Lower leg skin (tissue), 4 donors: Measurements from ENCODE around the gene TRH. TPM values are rescaled to one million over a fixed set of nuclear protein-coding genes. Genes with fewer than 3 reads are reported as not detected.

ENCODE experiments used
- DNase-seq, 2 donors: peaks; one replicate each; pipeline ENCODE4 v3.0.0-alpha.2; 2019; ENCODE audit warnings: low spot score in 2 of 2
- H3K4me3 ChIP-seq: fragments of 200-600 bp; sonication (generic); 2 replicates; pipeline ENCODE4 v1.5.1; 2017; ENCODE audit warnings: mild to moderate bottlenecking, low read depth; ENCODE audit not compliant: poor library complexity, severe bottlenecking
- CTCF ChIP-seq, 3 donors: fragments of 450-650 bp; IDR thresholded peaks; one replicate each; pipeline ENCODE4 v1.5.1; 2016; ENCODE audit warnings: antibody characterized with exemption in 3 of 3, mild to moderate bottlenecking in 3 of 3, moderate library complexity in 2 of 3
- POLR2A ChIP-seq, 2 donors: fragments of 450-650 bp; IDR thresholded peaks; one replicate each; pipeline ENCODE4 v1.6.1; 2016 to 2017; ENCODE audit warnings: antibody characterized with exemption in 2 of 2, mild to moderate bottlenecking in 1 of 2, moderate library complexity in 1 of 2
- WGBS, 2 donors: methylation state at CpG; one replicate each; pipeline ENCODE4 v1.1.5; 2018; 5-methylcytosine and 5-hydroxymethylcytosine counted together
- intact Hi-C: fragments of 100-400 bp; cut with DNase I; formaldehyde crosslinking; loops from one replicate; pipeline ENCODE4 v1.15.0; 2023; ENCODE audit warnings: low total_unique reads
- total RNA-seq, 4 donors: library from RNA; depleted of rRNA; stranded (reverse); fragments of >200 nt; gene quantifications; one replicate each; pipeline ENCODE4 v1.1.0, GENCODE V29; 2016

The TRH gene
- total RNA-seq, 4 donors from 2014 or later: 0.30 TPM; not detected in 3

GRCh38 chr3:129944709-129945108 lies 29.8 kb upstream of the TRH start:
- no peak for DNase-seq
- intact Hi-C loops: no loop called here
- WGBS, 2 donors: 88 to 90% methylated on average over 7 of the region's 7 CpGs
- no peak for TF ChIP-seq CTCF (IDR thresholded peaks at IDR 0.05)
- no peak for TF ChIP-seq POLR2A (IDR thresholded peaks at IDR 0.05)
- no peak overlapping the region for H3K4me3 ChIP-seq

- intact Hi-C loops: no loop called here
- TF ChIP-seq CTCF (IDR thresholded peaks at IDR 0.05) (no peak), POLR2A (IDR thresholded peaks at IDR 0.05) (no peak)
- WGBS, 2 donors: 75 to 79% methylated on average over 8 of the region's 8 CpGs
Measured at GRCh38 chr3:129947538-129948240, 26.8 kb upstream of the TRH start.

GRCh38 chr3:129950318-129951046 lies 24.0 kb upstream of the TRH start:
- DNase-seq: no peak
- TF ChIP-seq CTCF (IDR thresholded peaks at IDR 0.05): no peak
- TF ChIP-seq POLR2A (IDR thresholded peaks at IDR 0.05): no peak
- no peak overlapping the region for H3K4me3 ChIP-seq
- WGBS, 2 donors: 71 to 72% methylated on average over 7 of the region's 7 CpGs
- intact Hi-C loops: no loop called here

More at GRCh38 chr3:129947538-129948240, 26.8 kb upstream of the TRH start:
- no peak overlapping the region for H3K4me3 ChIP-seq
- DNase-seq: no peak

GRCh38 chr3:129952556-129953355 lies 21.8 kb upstream of the TRH start:
- intact Hi-C loops: no loop called here
- no peak for DNase-seq
- 81 to 91% methylated on average over 6 of the region's 6 CpGs for WGBS, 2 donors
- no peak overlapping the region for H3K4me3 ChIP-seq
- TF ChIP-seq CTCF (IDR thresholded peaks at IDR 0.05) (no peak), POLR2A (IDR thresholded peaks at IDR 0.05) (no peak)

GRCh38 chr3:129953621-129954020 lies 20.9 kb upstream of the TRH start:
- H3K4me3 ChIP-seq: no peak overlapping the region
- intact Hi-C loops: no loop called here
- WGBS, 2 donors: 41 to 54% methylated on average over 5 of the region's 5 CpGs
- TF ChIP-seq CTCF (IDR thresholded peaks at IDR 0.05) (no peak), POLR2A (IDR thresholded peaks at IDR 0.05) (no peak)
- DNase-seq: no peak
